NOMO-1 treated with DMSO at 0.1 percent for 48 hours (cell line): Measurements from ENCODE around the gene RCOR3.

Experiments
- DNase-seq: peaks from one replicate; lab custom pipeline; 2025; ENCODE audit not compliant: unreplicated experiment; lab: John Stamatoyannopoulos, UW

Gene RCOR3

GRCh38 chr1:211324992-211325775 lies 66.0 kb downstream of the RCOR3 start:
- no peak for DNase-seq

- no peak for DNase-seq
Measured at GRCh38 chr1:211326140-211326527, 67.0 kb downstream of the RCOR3 start.

- no peak for DNase-seq
Measured at GRCh38 chr1:211326528-211327345, 67.6 kb downstream of the RCOR3 start, which contains the start of gene TRAF5. Gene TRAF5 (plus strand): TSS chr1:211326833. CDS start chr1:211353240, 26,407 bp downstream.

GRCh38 chr1:211327346-211327921 lies 68.3 kb downstream of the RCOR3 start:
- no peak for DNase-seq

GRCh38 chr1:211328084-211328694 lies 69.0 kb downstream of the RCOR3 start:
- no peak for DNase-seq

GRCh38 chr1:211328866-211329475 lies 69.8 kb downstream of the RCOR3 start:
- no peak for DNase-seq

GRCh38 chr1:211329764-211330201 lies 70.6 kb downstream of the RCOR3 start:
- no peak for DNase-seq

GRCh38 chr1:211330282-211330936 lies 71.2 kb downstream of the RCOR3 start:
- DNase-seq, result no peak

GRCh38 chr1:211331011-211331709 lies 72.0 kb downstream of the RCOR3 start:
- no peak for DNase-seq

- DNase-seq, result no peak
Measured at GRCh38 chr1:211332036-211332616, 73.0 kb downstream of the RCOR3 start.

GRCh38 chr1:211332830-211333229 lies 73.7 kb downstream of the RCOR3 start:
- no peak for DNase-seq

GRCh38 chr1:211333906-211334305 lies 74.7 kb downstream of the RCOR3 start:
- no peak for DNase-seq

GRCh38 chr1:211334986-211335385 lies 75.8 kb downstream of the RCOR3 start:
- DNase-seq, result no peak

GRCh38 chr1:211335522-211336157 lies 76.5 kb downstream of the RCOR3 start:
- no peak for DNase-seq

- no peak for DNase-seq
Measured at GRCh38 chr1:211336161-211336560, 77.0 kb downstream of the RCOR3 start.

GRCh38 chr1:211336775-211337174 lies 77.6 kb downstream of the RCOR3 start:
- DNase-seq, result no peak

GRCh38 chr1:211337430-211338223 lies 78.5 kb downstream of the RCOR3 start:
- DNase-seq, result no peak

GRCh38 chr1:211338224-211338620 lies 79.1 kb downstream of the RCOR3 start:
- no peak for DNase-seq
